WERI-Rb-1 (cell line): ENCODE data around the gene DHX16.

Experiments
- DNase-seq: peaks from one replicate; pipeline ENCODE4 v3.0.0-alpha.2; 2020
- H3K27ac ChIP-seq: fragments of 250-450 bp; sonication (Bioruptor Pico); 2 replicates; pipeline ENCODE4 v1.5.1; 2020; ENCODE audit warnings: mild to moderate bottlenecking, moderate library complexity
- H3K27me3 ChIP-seq: fragments of 250-450 bp; sonication (Bioruptor Pico); 2 replicates; pipeline ENCODE4 v1.5.1; 2021; ENCODE audit warnings: mild to moderate bottlenecking, low read depth, moderate library complexity; ENCODE audit not compliant: insufficient read depth, severe bottlenecking
- H3K36me3 ChIP-seq: fragments of 250-450 bp; sonication (Bioruptor Pico); 2 replicates; pipeline ENCODE4 v1.5.1; 2020; ENCODE audit warnings: mild to moderate bottlenecking, moderate library complexity
- H3K4me3 ChIP-seq: 2 replicates; pipeline ENCODE4 v1.5.1; 2011; ENCODE audit warnings: low read depth, mild to moderate bottlenecking, control low read depth, low read length
- H3K9me3 ChIP-seq: fragments of 250-450 bp; sonication (Bioruptor Pico); 2 replicates; pipeline ENCODE4 v1.5.1; 2021; ENCODE audit warnings: mild to moderate bottlenecking, moderate library complexity; ENCODE audit not compliant: severe bottlenecking
- CTCF ChIP-seq: IDR thresholded peaks from 2 replicates; pipeline ENCODE4 v1.5.1; 2011; ENCODE audit warnings: low read depth, mild to moderate bottlenecking, control low read depth, inconsistent platforms, low read length

DHX16 gene

GRCh38 chr6:30655743-30656094 lies 17.1 kb downstream of the DHX16 start:
- no peak overlapping the region for H3K4me3 ChIP-seq
- TF ChIP-seq CTCF: no peak
- DNase-seq: no peak
- no peaks in the 10 kb centered on the region for H3K27me3 ChIP-seq
- no peak overlapping the region for H3K27ac ChIP-seq
- no peaks in the 10 kb centered on the region for H3K9me3 ChIP-seq
- peaks cover 99% of the 10 kb centered on the region for H3K36me3 ChIP-seq

- no peak overlapping the region for H3K27ac ChIP-seq
- no peak for TF ChIP-seq CTCF
- peaks cover 99% of the 10 kb centered on the region for H3K36me3 ChIP-seq
Measured at GRCh38 chr6:30654798-30655742, 17.7 kb downstream of the DHX16 start.

GRCh38 chr6:30651143-30651542 lies 21.7 kb downstream of the DHX16 start:
- Histone ChIP-seq H3K36me3 (peaks cover 84% of the 10 kb centered on the region), H3K9me3 (no peaks in the 10 kb centered on the region), H3K27ac (no peak overlapping the region), H3K27me3 (no peaks in the 10 kb centered on the region), H3K4me3 (no peak overlapping the region)
- TF ChIP-seq CTCF: no peak
- DNase-seq: no peak

More at GRCh38 chr6:30654798-30655742, 17.7 kb downstream of the DHX16 start:
- Histone ChIP-seq H3K27me3 (no peaks in the 10 kb centered on the region), H3K4me3 (no peak overlapping the region), H3K9me3 (no peaks in the 10 kb centered on the region)
- DNase-seq: no peak

DNA sequence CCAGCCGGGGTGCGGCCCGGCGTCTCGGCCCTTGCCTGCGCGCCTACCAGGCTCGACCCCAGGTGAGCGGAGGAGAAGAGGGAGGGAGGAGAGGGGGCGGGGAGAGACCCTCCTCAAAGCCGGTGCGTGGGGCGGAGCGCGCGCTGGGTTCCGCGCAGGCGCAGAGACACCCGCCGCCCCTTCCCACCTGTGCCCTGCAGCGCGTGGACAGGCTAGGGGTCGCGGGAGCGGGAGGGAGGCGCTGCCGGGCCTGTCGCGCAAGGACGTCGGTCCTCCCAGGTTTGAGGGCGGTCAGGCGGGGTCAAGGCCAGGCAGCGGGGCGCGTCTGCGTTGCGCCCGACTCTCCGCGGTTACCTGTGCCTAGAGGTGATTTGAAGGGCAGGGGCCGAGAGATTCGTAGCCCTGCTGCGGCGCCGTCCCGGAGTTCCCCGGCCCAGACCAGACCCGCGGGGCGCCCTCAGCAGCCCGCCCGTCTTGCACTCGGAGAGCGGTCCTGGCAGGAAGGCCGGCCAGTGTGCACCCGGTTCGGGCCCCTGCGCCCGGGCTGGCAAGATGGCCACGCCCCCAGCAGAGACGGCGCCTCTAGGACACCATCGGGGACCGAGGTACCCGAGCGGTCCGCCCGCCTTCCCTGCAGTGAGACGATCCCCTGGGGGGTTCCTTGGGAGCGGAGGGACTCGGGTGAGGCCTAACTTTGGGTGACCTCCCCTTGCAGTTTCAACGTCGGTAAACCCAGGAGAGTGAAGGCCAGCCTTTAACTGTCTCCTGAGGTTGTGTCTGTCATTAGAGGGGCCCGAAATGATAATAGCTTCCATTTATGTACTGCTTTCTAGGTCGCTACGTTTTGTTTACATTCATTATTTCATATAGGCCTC lies 25.3 kb downstream of the DHX16 start:
- TF ChIP-seq CTCF: no peak
- Histone ChIP-seq H3K27me3 (no peaks in the 10 kb centered on the region), H3K27ac (peak overlapping the region; percentile 97), H3K4me3 (peak overlapping the region; percentile 88), H3K36me3 (peaks cover 81% of the 10 kb centered on the region), H3K9me3 (no peaks in the 10 kb centered on the region)
- DNase-seq: peak; percentile 95

- DNase-seq: peak; percentile 99
- peaks cover 80% of the 10 kb centered on the region for H3K36me3 ChIP-seq
- peak within 1 kb of the TSS; percentile 97 for H3K27ac ChIP-seq
- H3K4me3 ChIP-seq: peak within 1 kb of the TSS; percentile 88
- no peaks in the 10 kb centered on the region for H3K27me3 ChIP-seq
- TF ChIP-seq CTCF: no peak
- no peaks in the 10 kb centered on the region for H3K9me3 ChIP-seq
Measured at GRCh38 chr6:30646450-30647241, 26.2 kb downstream of the DHX16 start, which contains the start of gene C6orf136. TSS of gene C6orf136 (plus strand) at chr6:30647133. CDS start at chr6:30647232, 99 bp downstream.
